ENCODE measurements around the gene ARAP1. TPM values are rescaled to one million over a fixed set of nuclear protein-coding genes. Genes with fewer than 3 reads are reported as not detected.

Gene ARAP1
- total RNA-seq, 2 donors from 2014 or later = 74.4 to 88.3 TPM

DNA sequence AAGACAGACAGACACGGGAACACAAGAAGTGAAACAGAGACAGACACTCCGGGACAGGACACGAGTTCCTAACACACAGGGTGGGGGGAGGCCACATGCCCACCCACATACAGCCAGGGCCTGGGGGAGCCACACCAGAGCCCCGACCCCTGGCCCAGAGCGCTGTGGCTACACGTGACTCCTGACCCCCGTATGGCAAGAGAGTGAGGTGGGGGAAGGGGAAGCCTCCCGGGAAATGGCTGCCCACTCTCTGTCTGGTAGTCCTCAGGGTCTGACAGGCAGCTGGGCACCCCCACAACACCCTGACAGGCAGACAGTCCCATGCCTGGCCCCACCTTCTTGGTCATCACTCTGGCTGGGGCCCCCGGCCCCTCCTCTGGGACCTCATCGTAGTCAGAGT lies 39.4 kb downstream of the ARAP1 start:
- no peak for DNase-seq
- Histone ChIP-seq H3K36me3 (ENCODE audit: control insufficient read depth, insufficient read depth, low read length) (peaks cover 7% of the 10 kb centered on the region), H3K27me3 (ENCODE audit: control insufficient read depth, insufficient read depth, low read length, poor library complexity, severe bottlenecking) (no peaks in the 10 kb centered on the region), H3K9me3 (ENCODE audit: control insufficient read depth, low read length) (no peaks in the 10 kb centered on the region), H3K27ac (ENCODE audit: low read depth, low read length) (peak overlapping the region; percentile 72), H3K4me1 (ENCODE audit: control insufficient read depth, insufficient read depth, low read length) (no peaks in the 10 kb centered on the region), H3K9ac (ENCODE audit: extremely low read depth, low read length, poor library complexity, severe bottlenecking) (no peak overlapping the region), H3K4me3 (ENCODE audit: low read length) (no peak overlapping the region)
- TF ChIP-seq, protein P1, sequence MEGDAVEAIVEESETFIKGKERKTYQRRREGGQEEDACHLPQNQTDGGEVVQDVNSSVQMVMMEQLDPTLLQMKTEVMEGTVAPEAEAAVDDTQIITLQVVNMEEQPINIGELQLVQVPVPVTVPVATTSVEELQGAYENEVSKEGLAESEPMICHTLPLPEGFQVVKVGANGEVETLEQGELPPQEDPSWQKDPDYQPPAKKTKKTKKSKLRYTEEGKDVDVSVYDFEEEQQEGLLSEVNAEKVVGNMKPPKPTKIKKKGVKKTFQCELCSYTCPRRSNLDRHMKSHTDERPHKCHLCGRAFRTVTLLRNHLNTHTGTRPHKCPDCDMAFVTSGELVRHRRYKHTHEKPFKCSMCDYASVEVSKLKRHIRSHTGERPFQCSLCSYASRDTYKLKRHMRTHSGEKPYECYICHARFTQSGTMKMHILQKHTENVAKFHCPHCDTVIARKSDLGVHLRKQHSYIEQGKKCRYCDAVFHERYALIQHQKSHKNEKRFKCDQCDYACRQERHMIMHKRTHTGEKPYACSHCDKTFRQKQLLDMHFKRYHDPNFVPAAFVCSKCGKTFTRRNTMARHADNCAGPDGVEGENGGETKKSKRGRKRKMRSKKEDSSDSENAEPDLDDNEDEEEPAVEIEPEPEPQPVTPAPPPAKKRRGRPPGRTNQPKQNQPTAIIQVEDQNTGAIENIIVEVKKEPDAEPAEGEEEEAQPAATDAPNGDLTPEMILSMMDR (conservative IDR thresholded peaks at IDR 0.05) = no peak
- H3K4me1 Mint-ChIP-seq = peaks cover 7% of the 10 kb centered on the region
- H3K9me3 Mint-ChIP-seq = no peaks in the 10 kb centered on the region
- H3K27ac Mint-ChIP-seq = peak overlapping the region; percentile 59
- peaks cover 44% of the 10 kb centered on the region for H3K36me3 Mint-ChIP-seq (ENCODE audit: low read depth)
- H3K27me3 Mint-ChIP-seq (ENCODE audit: insufficient read depth) = no peaks in the 10 kb centered on the region
- 75 to 85% methylated on average over 3 to 10 of the region's 10 CpGs for WGBS, 2 experiments (ENCODE audit: insufficient coverage in 1 of 2, insufficient read length in 1 of 2)
- no peak overlapping the region for H3K4me3 Mint-ChIP-seq

DNA sequence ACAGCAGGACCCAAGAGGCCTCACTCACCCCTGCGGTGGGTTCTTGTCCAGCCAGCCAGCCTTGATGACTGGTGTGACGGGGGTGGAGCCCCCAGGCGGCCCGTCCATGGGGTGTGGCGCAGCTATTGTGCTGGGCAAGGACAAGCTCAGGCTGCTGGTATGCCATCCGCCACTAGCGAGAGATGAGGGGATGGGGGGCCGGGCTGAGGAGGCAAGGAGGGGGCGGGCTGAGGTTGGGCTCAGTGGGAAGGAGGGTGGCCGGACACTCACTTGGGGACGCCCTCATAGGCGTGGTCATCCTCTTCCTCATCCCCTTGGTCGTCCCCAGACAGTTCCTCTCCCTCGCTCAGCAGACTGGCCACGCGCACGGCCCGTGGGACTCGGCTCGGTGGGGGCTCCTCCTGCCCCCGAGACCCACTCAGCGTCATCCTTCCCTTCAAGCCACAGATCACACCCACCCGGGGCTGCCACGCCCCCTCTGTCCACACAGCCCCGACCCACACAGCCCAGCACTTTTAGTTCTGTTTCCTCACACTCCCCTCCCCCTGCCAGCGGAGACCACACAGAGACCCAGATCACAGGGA lies 39.9 kb downstream of the ARAP1 start:
- H3K4me1 ChIP-seq (ENCODE audit: control insufficient read depth, insufficient read depth, low read length) = no peaks in the 10 kb centered on the region
- Mint-ChIP-seq H3K36me3 (ENCODE audit: low read depth) (peaks cover 50% of the 10 kb centered on the region), H3K27me3 (ENCODE audit: insufficient read depth) (no peaks in the 10 kb centered on the region), H3K9me3 (no peaks in the 10 kb centered on the region), H3K4me3 (no peak overlapping the region), H3K4me1 (peaks cover 13% of the 10 kb centered on the region), H3K27ac (peak overlapping the region; percentile 59)
- H3K9me3 ChIP-seq (ENCODE audit: control insufficient read depth, low read length) = no peaks in the 10 kb centered on the region
- H3K9ac ChIP-seq (ENCODE audit: extremely low read depth, low read length, poor library complexity, severe bottlenecking) = no peak overlapping the region
- TF ChIP-seq, protein P1 (conservative IDR thresholded peaks at IDR 0.05) = no peak
- 73 to 86% methylated on average over 12 to 25 of the region's 26 CpGs for WGBS, 2 experiments (ENCODE audit: insufficient coverage in 1 of 2, insufficient read length in 1 of 2)
- DNase-seq = no peak
- H3K4me3 ChIP-seq (ENCODE audit: low read length) = no peak overlapping the region
- H3K27ac ChIP-seq (ENCODE audit: low read depth, low read length) = peak overlapping the region; percentile 72
- H3K36me3 ChIP-seq (ENCODE audit: control insufficient read depth, insufficient read depth, low read length) = peaks cover 13% of the 10 kb centered on the region
- no peaks in the 10 kb centered on the region for H3K27me3 ChIP-seq (ENCODE audit: control insufficient read depth, insufficient read depth, low read length, poor library complexity, severe bottlenecking)

DNA sequence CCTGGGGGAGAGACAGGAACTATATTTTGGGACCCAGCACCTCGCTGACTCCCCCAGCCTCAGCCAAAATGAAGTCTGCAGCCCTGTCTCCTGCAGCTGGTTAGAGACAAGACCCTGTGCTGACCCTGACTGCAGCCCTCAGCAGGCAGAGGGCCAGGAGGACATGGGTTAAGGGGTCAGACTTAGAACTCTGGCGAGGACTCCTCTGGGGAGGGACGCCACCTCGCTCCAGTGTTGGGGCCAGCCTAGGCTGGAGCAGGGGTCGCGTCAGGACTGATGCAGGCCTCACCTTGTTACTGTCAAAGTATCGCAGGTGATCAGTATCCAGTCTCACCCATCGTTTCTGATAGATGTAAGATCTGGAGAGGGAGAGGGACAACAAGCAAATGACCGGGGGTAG lies 41.1 kb downstream of the ARAP1 start:
- Histone ChIP-seq H3K36me3 (ENCODE audit: control insufficient read depth, insufficient read depth, low read length) (peaks cover 13% of the 10 kb centered on the region), H3K9ac (ENCODE audit: extremely low read depth, low read length, poor library complexity, severe bottlenecking) (no peak overlapping the region), H3K27ac (ENCODE audit: low read depth, low read length) (no peak overlapping the region), H3K4me3 (ENCODE audit: low read length) (no peak overlapping the region), H3K27me3 (ENCODE audit: control insufficient read depth, insufficient read depth, low read length, poor library complexity, severe bottlenecking) (no peaks in the 10 kb centered on the region), H3K9me3 (ENCODE audit: control insufficient read depth, low read length) (no peaks in the 10 kb centered on the region), H3K4me1 (ENCODE audit: control insufficient read depth, insufficient read depth, low read length) (peaks cover 3% of the 10 kb centered on the region)
- Mint-ChIP-seq H3K27ac (no peak overlapping the region), H3K4me1 (peaks cover 24% of the 10 kb centered on the region), H3K27me3 (ENCODE audit: insufficient read depth) (no peaks in the 10 kb centered on the region), H3K9me3 (no peaks in the 10 kb centered on the region), H3K36me3 (ENCODE audit: low read depth) (peaks cover 49% of the 10 kb centered on the region), H3K4me3 (no peak overlapping the region)
- 94 to 97% methylated on average over 7 to 9 of the region's 9 CpGs for WGBS, 2 experiments (ENCODE audit: insufficient coverage in 1 of 2, insufficient read length in 1 of 2)
- DNase-seq = no peak
- TF ChIP-seq, protein P1 (conservative IDR thresholded peaks at IDR 0.05) = no peak

Data from endodermal cell (in vitro differentiated cells).